K562 (cell line): ENCODE data around the gene NLK. TPM values are rescaled to one million over a fixed set of nuclear protein-coding genes. Genes with fewer than 3 reads are reported as not detected.

Experiments
- AFF4 ChIP-seq: sonication (generic); formaldehyde crosslinking; IDR thresholded peaks from 2 replicates; pipeline ENCODE4 v1.8.0; 2023; ENCODE audit warnings: mild to moderate bottlenecking, missing genetic modification reagents
- FOXK1 ChIP-seq: sonication (generic); formaldehyde crosslinking; IDR thresholded peaks from 2 replicates; pipeline ENCODE4 v1.8.0; 2022; ENCODE audit warnings: missing genetic modification reagents, mild to moderate bottlenecking, borderline replicate concordance
- NR2F6 ChIP-seq: fragments of 450-650 bp; formaldehyde crosslinking; IDR thresholded peaks from 2 replicates; pipeline ENCODE4 v1.4.0; 2020; ENCODE audit warnings: mild to moderate bottlenecking
- RCOR1 ChIP-seq, 2 experiments: IDR thresholded peaks; 2 replicates each; pipeline ENCODE4 v1.6.1; 2012; ENCODE audit warnings: low read depth in 2 of 2, low read length in 2 of 2, borderline replicate concordance in 1 of 2, improper control_type of control experiment in 1 of 2
- TRIM25 ChIP-seq: fragments of 450-650 bp; IDR thresholded peaks from 2 replicates; pipeline ENCODE4 v1.7.0; 2016; ENCODE audit warnings: borderline replicate concordance
- ZNF609 ChIP-seq: sonication (generic); formaldehyde crosslinking; IDR thresholded peaks from 2 replicates; pipeline ENCODE4 v1.8.1; 2023; ENCODE audit warnings: missing genetic modification reagents, mild to moderate bottlenecking, borderline replicate concordance
- polyA plus RNA-seq, 8 experiments: library from polyadenylated mRNA; depleted of rRNA in 4 of 8; stranded (reverse) in 5 of 8; unstranded in 3 of 8; fragments of >200 nt; fragmentation: Nextera tagmentation in 2 of 8; fragmentation: Illumina TruSeq in 1 of 8; extraction: Ambion mirVana in 2 of 8; extraction: Trizol in 1 of 8; gene quantifications; 2 replicates each; pipeline versions ENCODE4 v1.2.1 to v1.2.3, GENCODE V29; 2011 to 2014; ENCODE audit warnings: inconsistent platforms in 1 of 8, missing spikeins in 1 of 8
- total RNA-seq, 7 experiments: library from RNA; depleted of rRNA in 6 of 7; stranded (reverse); fragments of >200 nt in 6 of 7; fragmentation: Illumina TruSeq in 2 of 7; extraction: Trizol in 2 of 7; gene quantifications; 2 replicates each; pipeline versions ENCODE4 v1.2.1 to v1.2.3, GENCODE V29; 2011 to 2021; ENCODE audit warnings: low replicate concordance in 1 of 7
- TF ChIP-seq, protein P1 (sequence below): sonication (generic); formaldehyde crosslinking; IDR thresholded peaks from 2 replicates; pipeline ENCODE4 v1.8.0; 2023; ENCODE audit warnings: missing genetic modification reagents, mild to moderate bottlenecking, borderline replicate concordance
- TF ChIP-seq, protein P2 (sequence below): sonication (generic); formaldehyde crosslinking; IDR thresholded peaks from 2 replicates; pipeline ENCODE4 v1.8.1; 2023; ENCODE audit warnings: mild to moderate bottlenecking, missing genetic modification reagents

The NLK gene
- total and polyA plus RNA-seq, 9 of the 15 experiments (the other 6 are each of a cell fraction or from before 2014, with no cell fraction given), result 10.9 to 59.6 (median 26.7) TPM

DNA sequence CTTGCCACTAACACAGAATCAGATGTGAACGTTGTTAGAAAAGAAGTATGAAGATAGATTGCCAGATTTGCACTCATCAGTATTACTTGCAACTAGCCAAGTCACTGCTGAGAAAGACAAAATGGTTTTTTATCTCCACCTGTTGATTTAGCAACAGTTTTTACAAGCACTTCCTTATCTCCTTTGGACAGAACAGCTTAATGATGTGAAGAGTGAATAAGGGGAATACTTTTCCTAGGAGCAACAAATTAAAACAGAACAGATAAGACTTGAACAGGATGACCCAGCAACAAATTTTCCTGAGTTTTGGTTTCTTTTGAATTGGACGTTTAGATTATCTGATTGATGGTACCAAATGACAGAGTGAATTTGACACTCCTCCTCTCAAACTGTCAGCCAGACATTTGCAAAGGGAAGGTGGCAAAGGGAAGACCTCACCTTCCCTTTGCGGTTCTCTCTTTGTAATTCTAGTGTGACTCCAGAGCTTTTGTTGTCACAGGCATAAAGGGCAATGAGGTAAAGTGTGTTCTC, 130.6 kb downstream of the NLK start (continued):
- no peak for TF ChIP-seq ZNF609 (CRISPR knock-in tag)
- TF ChIP-seq FOXK1 (CRISPR knock-in tag), result no peak
- TF ChIP-seq, protein P1, sequence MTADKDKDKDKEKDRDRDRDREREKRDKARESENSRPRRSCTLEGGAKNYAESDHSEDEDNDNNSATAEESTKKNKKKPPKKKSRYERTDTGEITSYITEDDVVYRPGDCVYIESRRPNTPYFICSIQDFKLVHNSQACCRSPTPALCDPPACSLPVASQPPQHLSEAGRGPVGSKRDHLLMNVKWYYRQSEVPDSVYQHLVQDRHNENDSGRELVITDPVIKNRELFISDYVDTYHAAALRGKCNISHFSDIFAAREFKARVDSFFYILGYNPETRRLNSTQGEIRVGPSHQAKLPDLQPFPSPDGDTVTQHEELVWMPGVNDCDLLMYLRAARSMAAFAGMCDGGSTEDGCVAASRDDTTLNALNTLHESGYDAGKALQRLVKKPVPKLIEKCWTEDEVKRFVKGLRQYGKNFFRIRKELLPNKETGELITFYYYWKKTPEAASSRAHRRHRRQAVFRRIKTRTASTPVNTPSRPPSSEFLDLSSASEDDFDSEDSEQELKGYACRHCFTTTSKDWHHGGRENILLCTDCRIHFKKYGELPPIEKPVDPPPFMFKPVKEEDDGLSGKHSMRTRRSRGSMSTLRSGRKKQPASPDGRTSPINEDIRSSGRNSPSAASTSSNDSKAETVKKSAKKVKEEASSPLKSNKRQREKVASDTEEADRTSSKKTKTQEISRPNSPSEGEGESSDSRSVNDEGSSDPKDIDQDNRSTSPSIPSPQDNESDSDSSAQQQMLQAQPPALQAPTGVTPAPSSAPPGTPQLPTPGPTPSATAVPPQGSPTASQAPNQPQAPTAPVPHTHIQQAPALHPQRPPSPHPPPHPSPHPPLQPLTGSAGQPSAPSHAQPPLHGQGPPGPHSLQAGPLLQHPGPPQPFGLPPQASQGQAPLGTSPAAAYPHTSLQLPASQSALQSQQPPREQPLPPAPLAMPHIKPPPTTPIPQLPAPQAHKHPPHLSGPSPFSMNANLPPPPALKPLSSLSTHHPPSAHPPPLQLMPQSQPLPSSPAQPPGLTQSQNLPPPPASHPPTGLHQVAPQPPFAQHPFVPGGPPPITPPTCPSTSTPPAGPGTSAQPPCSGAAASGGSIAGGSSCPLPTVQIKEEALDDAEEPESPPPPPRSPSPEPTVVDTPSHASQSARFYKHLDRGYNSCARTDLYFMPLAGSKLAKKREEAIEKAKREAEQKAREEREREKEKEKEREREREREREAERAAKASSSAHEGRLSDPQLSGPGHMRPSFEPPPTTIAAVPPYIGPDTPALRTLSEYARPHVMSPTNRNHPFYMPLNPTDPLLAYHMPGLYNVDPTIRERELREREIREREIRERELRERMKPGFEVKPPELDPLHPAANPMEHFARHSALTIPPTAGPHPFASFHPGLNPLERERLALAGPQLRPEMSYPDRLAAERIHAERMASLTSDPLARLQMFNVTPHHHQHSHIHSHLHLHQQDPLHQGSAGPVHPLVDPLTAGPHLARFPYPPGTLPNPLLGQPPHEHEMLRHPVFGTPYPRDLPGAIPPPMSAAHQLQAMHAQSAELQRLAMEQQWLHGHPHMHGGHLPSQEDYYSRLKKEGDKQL (CRISPR knock-in tag), result no peak
- TF ChIP-seq, protein P2, sequence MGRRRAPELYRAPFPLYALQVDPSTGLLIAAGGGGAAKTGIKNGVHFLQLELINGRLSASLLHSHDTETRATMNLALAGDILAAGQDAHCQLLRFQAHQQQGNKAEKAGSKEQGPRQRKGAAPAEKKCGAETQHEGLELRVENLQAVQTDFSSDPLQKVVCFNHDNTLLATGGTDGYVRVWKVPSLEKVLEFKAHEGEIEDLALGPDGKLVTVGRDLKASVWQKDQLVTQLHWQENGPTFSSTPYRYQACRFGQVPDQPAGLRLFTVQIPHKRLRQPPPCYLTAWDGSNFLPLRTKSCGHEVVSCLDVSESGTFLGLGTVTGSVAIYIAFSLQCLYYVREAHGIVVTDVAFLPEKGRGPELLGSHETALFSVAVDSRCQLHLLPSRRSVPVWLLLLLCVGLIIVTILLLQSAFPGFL, result no peak
- no peak for TF ChIP-seq AFF4
- TF ChIP-seq TRIM25, result no peak
- no peak for TF ChIP-seq NR2F6 (CRISPR knock-in tag)
- TF ChIP-seq RCOR1 (IDR thresholded peaks at IDR 0.05; ENCODE audit: borderline replicate concordance in 1 of 2, low read depth in 2 of 2, low read length in 2 of 2), result peak; percentile 91 to 100
